ENCODE results near the gene RAB9B. TPM values are rescaled to one million over a fixed set of nuclear protein-coding genes. Genes with fewer than 3 reads are reported as not detected.

The RAB9B gene, protein sequence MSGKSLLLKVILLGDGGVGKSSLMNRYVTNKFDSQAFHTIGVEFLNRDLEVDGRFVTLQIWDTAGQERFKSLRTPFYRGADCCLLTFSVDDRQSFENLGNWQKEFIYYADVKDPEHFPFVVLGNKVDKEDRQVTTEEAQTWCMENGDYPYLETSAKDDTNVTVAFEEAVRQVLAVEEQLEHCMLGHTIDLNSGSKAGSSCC
- 2.5 TPM for polyA plus RNA-seq (2013, experiment 1 of 4)
- 3.3 TPM for polyA plus RNA-seq (2013, experiment 2 of 4)
- polyA plus RNA-seq (2013, experiment 3 of 4) = 2.0 TPM
- 1.9 TPM for polyA plus RNA-seq (2013, experiment 4 of 4)

- Histone ChIP-seq H3K36me3 (ENCODE audit: control insufficient read depth, insufficient read depth, low read length) (no peaks in the 10 kb centered on the region), H3K9me3 (ENCODE audit: control insufficient read depth, low read length) (no peaks in the 10 kb centered on the region), H3K4me3 (ENCODE audit: insufficient read depth, low read depth, low read length) (peak within 1 kb of the TSS; percentile 49), H3K27me3 (ENCODE audit: control insufficient read depth, insufficient read depth, low read length, poor library complexity, severe bottlenecking) (peaks cover 5% of the 10 kb centered on the region), H3K4me1 (ENCODE audit: control insufficient read depth, insufficient read depth, low read length) (no peaks in the 10 kb centered on the region), H3K27ac (ENCODE audit: insufficient read depth, low read depth, low read length, poor library complexity, severe bottlenecking) (no peak within 1 kb of the TSS)
- 1% methylated on average over 54 of the region's 54 CpGs for WGBS, 2 experiments
Observed at GRCh38 chrX:103831803-103832544, at the start of gene RAB9B. TSS of gene RAB9B (minus strand) at chrX:103832257. CDS start at chrX:103825784, 6,473 bp downstream.

DNA sequence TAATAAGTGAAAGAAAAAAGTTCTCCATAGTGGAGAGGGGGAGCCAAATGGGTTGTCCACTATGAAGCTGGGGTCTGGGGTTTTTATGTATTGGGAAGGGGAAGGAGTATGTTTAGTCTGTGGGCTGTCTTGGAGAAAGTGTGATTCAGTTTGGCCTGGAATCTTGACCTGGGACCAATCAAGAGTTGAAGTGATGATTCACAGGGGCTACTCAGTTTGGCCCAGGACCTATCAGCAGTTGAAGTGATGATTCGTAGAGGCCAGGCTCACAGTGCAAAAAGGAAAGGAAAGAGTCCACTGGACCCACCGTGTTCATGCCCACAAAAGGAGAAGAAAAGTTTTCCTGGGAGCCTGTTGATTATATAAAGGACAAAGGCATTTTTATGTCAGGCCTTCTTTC lies 47.3 kb upstream of the RAB9B start:
- H3K9me3 ChIP-seq (ENCODE audit: control insufficient read depth, low read length) = no peaks in the 10 kb centered on the region
- H3K4me3 ChIP-seq (ENCODE audit: insufficient read depth, low read depth, low read length) = no peak overlapping the region
- H3K27ac ChIP-seq (ENCODE audit: insufficient read depth, low read depth, low read length, poor library complexity, severe bottlenecking) = no peak overlapping the region
- 91 to 92% methylated on average over 2 of the region's 2 CpGs for WGBS, 2 experiments
- no peaks in the 10 kb centered on the region for H3K36me3 ChIP-seq (ENCODE audit: control insufficient read depth, insufficient read depth, low read length)
- H3K4me1 ChIP-seq (ENCODE audit: control insufficient read depth, insufficient read depth, low read length) = no peaks in the 10 kb centered on the region
- no peaks in the 10 kb centered on the region for H3K27me3 ChIP-seq (ENCODE audit: control insufficient read depth, insufficient read depth, low read length, poor library complexity, severe bottlenecking)

DNA sequence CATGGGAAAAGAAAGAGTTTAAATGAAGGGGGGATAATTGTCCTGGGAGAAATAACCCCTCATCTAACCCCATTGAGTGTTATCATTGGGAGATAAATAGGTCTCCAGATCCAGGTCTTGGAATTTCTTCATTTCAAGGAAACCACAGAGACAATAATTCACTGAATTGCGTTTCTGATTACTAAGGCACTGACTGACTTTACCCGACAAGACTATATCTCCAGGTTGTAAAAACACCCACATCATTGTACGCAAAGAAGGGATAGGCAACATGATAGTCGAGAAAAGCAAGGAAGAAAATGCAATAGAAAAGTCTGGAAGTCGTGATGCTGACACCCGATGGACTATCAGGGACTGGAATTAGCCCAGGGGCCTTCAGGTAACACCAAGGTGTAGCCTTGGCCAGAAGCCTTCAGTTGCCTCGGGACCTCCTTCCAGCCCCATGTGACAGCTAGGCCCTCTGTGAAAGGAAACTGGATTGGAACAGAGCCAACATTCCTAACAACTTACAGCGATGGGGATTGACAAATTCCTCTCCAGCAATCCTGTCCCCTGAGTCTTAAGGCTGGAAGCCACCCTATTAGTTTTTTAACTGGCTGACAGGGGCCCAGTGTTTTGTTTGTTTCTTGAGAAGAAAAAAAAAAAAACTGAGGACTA lies 46.5 kb upstream of the RAB9B start:
- H3K4me1 ChIP-seq (ENCODE audit: control insufficient read depth, insufficient read depth, low read length) = no peaks in the 10 kb centered on the region
- 83 to 88% methylated on average over 7 to 8 of the region's 8 CpGs for WGBS, 2 experiments
- no peaks in the 10 kb centered on the region for H3K27me3 ChIP-seq (ENCODE audit: control insufficient read depth, insufficient read depth, low read length, poor library complexity, severe bottlenecking)
- no peaks in the 10 kb centered on the region for H3K9me3 ChIP-seq (ENCODE audit: control insufficient read depth, low read length)
- no peak overlapping the region for H3K27ac ChIP-seq (ENCODE audit: insufficient read depth, low read depth, low read length, poor library complexity, severe bottlenecking)
- H3K36me3 ChIP-seq (ENCODE audit: control insufficient read depth, insufficient read depth, low read length) = no peaks in the 10 kb centered on the region
- no peak overlapping the region for H3K4me3 ChIP-seq (ENCODE audit: insufficient read depth, low read depth, low read length)

DNA sequence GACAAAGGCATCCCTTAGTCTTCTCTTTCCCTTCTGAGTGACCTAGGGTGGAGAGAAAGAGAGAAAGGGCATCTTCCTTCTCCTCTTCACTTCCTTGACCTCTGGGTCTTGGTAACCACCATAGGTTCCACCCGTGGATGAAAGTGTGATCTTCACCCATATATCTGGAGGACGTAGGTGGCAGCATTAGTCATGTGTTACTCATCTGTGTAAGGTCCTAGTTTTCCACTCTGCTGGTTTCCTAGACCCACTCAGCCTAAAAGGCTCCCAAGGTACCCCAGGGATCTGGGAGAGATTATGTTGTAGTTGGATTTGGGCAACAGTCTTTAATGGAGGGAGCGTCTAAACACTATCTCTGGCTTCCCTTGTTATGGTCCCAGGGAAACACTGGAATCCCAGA lies 45.5 kb upstream of the RAB9B start:
- Histone ChIP-seq H3K4me3 (ENCODE audit: insufficient read depth, low read depth, low read length) (no peak overlapping the region), H3K27me3 (ENCODE audit: control insufficient read depth, insufficient read depth, low read length, poor library complexity, severe bottlenecking) (no peaks in the 10 kb centered on the region), H3K36me3 (ENCODE audit: control insufficient read depth, insufficient read depth, low read length) (no peaks in the 10 kb centered on the region), H3K27ac (ENCODE audit: insufficient read depth, low read depth, low read length, poor library complexity, severe bottlenecking) (no peak overlapping the region), H3K9me3 (ENCODE audit: control insufficient read depth, low read length) (no peaks in the 10 kb centered on the region), H3K4me1 (ENCODE audit: control insufficient read depth, insufficient read depth, low read length) (no peaks in the 10 kb centered on the region)
- WGBS, 2 experiments = 75 to 85% methylated on average over 2 to 3 of the region's 3 CpGs

- Histone ChIP-seq H3K4me1 (ENCODE audit: control insufficient read depth, insufficient read depth, low read length) (no peaks in the 10 kb centered on the region), H3K36me3 (ENCODE audit: control insufficient read depth, insufficient read depth, low read length) (no peaks in the 10 kb centered on the region), H3K4me3 (ENCODE audit: insufficient read depth, low read depth, low read length) (no peak overlapping the region), H3K27ac (ENCODE audit: insufficient read depth, low read depth, low read length, poor library complexity, severe bottlenecking) (no peak overlapping the region), H3K9me3 (ENCODE audit: control insufficient read depth, low read length) (no peaks in the 10 kb centered on the region), H3K27me3 (ENCODE audit: control insufficient read depth, insufficient read depth, low read length, poor library complexity, severe bottlenecking) (no peaks in the 10 kb centered on the region)
- WGBS, 2 experiments = 84 to 100% methylated on average over 2 to 5 of the region's 5 CpGs
Observed at GRCh38 chrX:103864886-103865534, 33.0 kb upstream of the RAB9B start.

DNA sequence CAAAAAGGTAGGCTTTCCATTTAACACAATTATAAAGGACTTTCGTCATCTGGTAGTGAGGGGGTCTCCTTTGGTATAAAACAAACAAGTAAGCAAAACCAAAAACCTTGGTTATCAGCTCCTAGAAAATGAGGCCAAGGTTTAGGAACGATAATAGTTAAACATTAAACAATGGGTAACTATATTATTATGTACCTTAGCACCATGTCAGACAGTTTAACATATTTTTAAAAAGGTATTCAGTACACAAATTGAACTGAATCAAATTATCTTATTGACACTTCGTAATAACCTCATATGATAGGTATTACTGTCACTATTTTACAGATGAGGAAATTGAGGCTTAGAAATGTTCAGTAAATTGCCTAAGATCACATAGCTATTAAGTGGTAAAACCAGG lies 32.1 kb upstream of the RAB9B start:
- H3K27ac ChIP-seq (ENCODE audit: insufficient read depth, low read depth, low read length, poor library complexity, severe bottlenecking) = no peak overlapping the region
- H3K4me3 ChIP-seq (ENCODE audit: insufficient read depth, low read depth, low read length) = no peak overlapping the region
- WGBS, 2 experiments = no CpG with 5 or more reads among the region's 3 CpGs

GRCh38 chrX:103861200-103861599 lies 29.1 kb upstream of the RAB9B start:
- no peaks in the 10 kb centered on the region for H3K36me3 ChIP-seq (ENCODE audit: control insufficient read depth, insufficient read depth, low read length)
- H3K27ac ChIP-seq (ENCODE audit: insufficient read depth, low read depth, low read length, poor library complexity, severe bottlenecking) = no peak overlapping the region
- no peaks in the 10 kb centered on the region for H3K27me3 ChIP-seq (ENCODE audit: control insufficient read depth, insufficient read depth, low read length, poor library complexity, severe bottlenecking)
- H3K4me3 ChIP-seq (ENCODE audit: insufficient read depth, low read depth, low read length) = no peak overlapping the region
- H3K9me3 ChIP-seq (ENCODE audit: control insufficient read depth, low read length) = no peaks in the 10 kb centered on the region
- H3K4me1 ChIP-seq (ENCODE audit: control insufficient read depth, insufficient read depth, low read length) = no peaks in the 10 kb centered on the region

More for the DNA sequence above, 32.1 kb upstream of the RAB9B start:
- H3K27me3 ChIP-seq (ENCODE audit: control insufficient read depth, insufficient read depth, low read length, poor library complexity, severe bottlenecking) = no peaks in the 10 kb centered on the region
- H3K4me1 ChIP-seq (ENCODE audit: control insufficient read depth, insufficient read depth, low read length) = no peaks in the 10 kb centered on the region
- H3K36me3 ChIP-seq (ENCODE audit: control insufficient read depth, insufficient read depth, low read length) = no peaks in the 10 kb centered on the region
- H3K9me3 ChIP-seq (ENCODE audit: control insufficient read depth, low read length) = no peaks in the 10 kb centered on the region

DNA sequence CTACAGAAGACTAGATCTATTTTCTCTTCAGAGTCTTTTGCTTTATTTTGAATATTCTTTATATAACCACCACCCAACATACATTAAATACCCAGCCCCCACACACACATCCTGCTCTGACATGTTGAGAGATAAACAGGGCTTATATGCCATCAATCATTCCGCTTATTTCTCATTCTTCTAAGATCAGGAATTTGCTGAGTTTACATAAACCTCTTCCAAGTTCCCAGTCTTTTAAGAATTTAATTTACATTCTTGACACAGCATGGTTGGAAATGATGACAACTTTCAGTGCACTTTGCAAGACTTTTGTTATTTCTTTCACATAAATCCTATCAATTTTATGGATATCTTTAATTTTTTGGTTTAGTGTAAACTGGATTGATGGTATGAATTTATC lies 17.5 kb upstream of the RAB9B start:
- H3K27ac ChIP-seq (ENCODE audit: insufficient read depth, low read depth, low read length, poor library complexity, severe bottlenecking) = no peak overlapping the region
- 75 to 93% methylated on average over 1 of the region's 1 CpG for WGBS, 2 experiments
- no peak overlapping the region for H3K4me3 ChIP-seq (ENCODE audit: insufficient read depth, low read depth, low read length)
- no peaks in the 10 kb centered on the region for H3K36me3 ChIP-seq (ENCODE audit: control insufficient read depth, insufficient read depth, low read length)
- H3K9me3 ChIP-seq (ENCODE audit: control insufficient read depth, low read length) = no peaks in the 10 kb centered on the region
- H3K27me3 ChIP-seq (ENCODE audit: control insufficient read depth, insufficient read depth, low read length, poor library complexity, severe bottlenecking) = no peaks in the 10 kb centered on the region
- no peaks in the 10 kb centered on the region for H3K4me1 ChIP-seq (ENCODE audit: control insufficient read depth, insufficient read depth, low read length)

DNA sequence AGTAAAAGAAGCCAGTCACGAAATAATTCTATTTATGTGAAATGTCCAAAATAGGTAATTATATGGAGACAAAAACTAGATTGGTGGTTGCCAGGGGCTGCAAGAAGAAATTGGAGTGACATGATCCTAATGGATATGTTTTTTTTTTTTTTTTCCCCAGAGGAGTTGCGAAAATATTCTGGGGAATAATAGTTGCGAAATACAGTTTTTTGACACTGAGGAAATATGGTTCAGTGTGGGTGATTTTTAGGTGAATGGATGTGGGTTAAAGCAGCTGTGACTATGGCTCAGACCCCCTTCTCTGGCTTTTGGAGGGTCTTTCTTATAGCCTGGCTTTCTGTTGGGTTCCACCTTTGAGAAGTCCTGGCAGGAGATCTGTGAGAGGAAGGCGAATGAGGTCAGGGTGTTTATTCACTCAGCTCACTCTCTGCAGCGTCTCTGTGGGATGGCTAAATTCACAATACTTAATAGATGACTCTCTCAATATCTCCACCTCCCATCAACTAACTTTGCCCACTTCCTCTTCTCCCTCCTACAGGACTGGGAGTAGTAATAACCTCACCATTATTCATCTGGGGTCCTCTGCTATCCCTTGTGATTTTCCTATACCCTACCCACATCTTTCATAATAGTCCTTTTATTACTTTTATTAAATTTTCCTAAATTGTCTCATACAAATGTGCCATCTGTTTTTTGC lies 15.3 kb upstream of the RAB9B start:
- no peaks in the 10 kb centered on the region for H3K4me1 ChIP-seq (ENCODE audit: control insufficient read depth, insufficient read depth, low read length)
- no peaks in the 10 kb centered on the region for H3K27me3 ChIP-seq (ENCODE audit: control insufficient read depth, insufficient read depth, low read length, poor library complexity, severe bottlenecking)
- WGBS, 2 experiments = 81 to 89% methylated on average over 5 of the region's 5 CpGs
- no peak overlapping the region for H3K27ac ChIP-seq (ENCODE audit: insufficient read depth, low read depth, low read length, poor library complexity, severe bottlenecking)
- no peaks in the 10 kb centered on the region for H3K36me3 ChIP-seq (ENCODE audit: control insufficient read depth, insufficient read depth, low read length)
- H3K9me3 ChIP-seq (ENCODE audit: control insufficient read depth, low read length) = no peaks in the 10 kb centered on the region
- H3K4me3 ChIP-seq (ENCODE audit: insufficient read depth, low read depth, low read length) = no peak overlapping the region
